HEK293 (cell line): ENCODE measurements around the gene MRPS18B.

ENCODE experiments used
- BCL11B ChIP-seq: fragments of 450-650 bp; formaldehyde crosslinking; IDR thresholded peaks from 2 replicates; pipeline ENCODE4 v1.5.1; 2016; ENCODE audit warnings: low read depth, missing biosample characterization, missing genetic modification characterization
- EGR2 ChIP-seq: fragments of 450-650 bp; formaldehyde crosslinking; IDR thresholded peaks from 2 replicates; pipeline ENCODE4 v1.5.1; 2016; ENCODE audit warnings: low read depth, missing biosample characterization, missing genetic modification characterization
- GLI4 ChIP-seq: fragments of 450-650 bp; formaldehyde crosslinking; IDR thresholded peaks from 2 replicates; pipeline ENCODE4 v1.5.1; 2016; ENCODE audit warnings: missing biosample characterization, missing genetic modification characterization
- MYNN ChIP-seq: fragments of 450-650 bp; formaldehyde crosslinking; IDR thresholded peaks from 2 replicates; pipeline ENCODE4 v1.5.1; 2016; ENCODE audit warnings: missing biosample characterization, missing genetic modification characterization, borderline replicate concordance
- PRDM2 ChIP-seq: fragments of 450-650 bp; formaldehyde crosslinking; IDR thresholded peaks from 2 replicates; pipeline ENCODE4 v1.5.1; 2016; ENCODE audit warnings: missing biosample characterization, missing genetic modification characterization, borderline replicate concordance
- ZBTB10 ChIP-seq: fragments of 450-650 bp; formaldehyde crosslinking; IDR thresholded peaks from 2 replicates; pipeline ENCODE4 v1.5.1; 2016; ENCODE audit warnings: missing biosample characterization, missing genetic modification characterization
- ZBTB20 ChIP-seq: fragments of 450-650 bp; formaldehyde crosslinking; IDR thresholded peaks from 2 replicates; pipeline ENCODE4 v1.5.1; 2016; ENCODE audit warnings: missing biosample characterization, missing genetic modification characterization
- ZBTB21 ChIP-seq: fragments of 450-650 bp; formaldehyde crosslinking; IDR thresholded peaks from 2 replicates; pipeline ENCODE4 v1.5.1; 2017; ENCODE audit warnings: missing biosample characterization, missing genetic modification characterization
- ZBTB44 ChIP-seq: fragments of 450-650 bp; IDR thresholded peaks from 2 replicates; pipeline ENCODE4 v1.5.1; 2018; ENCODE audit warnings: missing biosample characterization, mild to moderate bottlenecking, missing genetic modification characterization
- ZBTB6 ChIP-seq: fragments of 450-650 bp; formaldehyde crosslinking; IDR thresholded peaks from 2 replicates; pipeline ENCODE4 v1.5.1; 2017; ENCODE audit warnings: missing biosample characterization, missing genetic modification characterization
- ZIC2 ChIP-seq: fragments of 450-650 bp; formaldehyde crosslinking; IDR thresholded peaks from 2 replicates; pipeline ENCODE4 v1.5.1; 2016; ENCODE audit warnings: missing biosample characterization, missing genetic modification characterization
- ZNF169 ChIP-seq: fragments of 450-650 bp; formaldehyde crosslinking; IDR thresholded peaks from 2 replicates; pipeline ENCODE4 v1.5.1; 2016; ENCODE audit warnings: missing biosample characterization, missing genetic modification characterization
- ZNF214 ChIP-seq: fragments of 450-650 bp; formaldehyde crosslinking; IDR thresholded peaks from 2 replicates; pipeline ENCODE4 v1.5.1; 2017; ENCODE audit warnings: missing biosample characterization, mild to moderate bottlenecking, missing genetic modification characterization, borderline replicate concordance
- ZNF239 ChIP-seq: fragments of 450-650 bp; formaldehyde crosslinking; IDR thresholded peaks from 2 replicates; pipeline ENCODE4 v1.5.1; 2016; ENCODE audit warnings: missing biosample characterization, missing genetic modification characterization
- ZNF24 ChIP-seq: fragments of 450-650 bp; formaldehyde crosslinking; IDR thresholded peaks from 2 replicates; pipeline ENCODE4 v1.5.1; 2016; ENCODE audit warnings: missing biosample characterization, missing genetic modification characterization
- ZNF416 ChIP-seq: fragments of 450-650 bp; formaldehyde crosslinking; IDR thresholded peaks from 2 replicates; pipeline ENCODE4 v1.5.1; 2016; ENCODE audit warnings: missing biosample characterization, missing genetic modification characterization
- ZNF518A ChIP-seq: fragments of 450-650 bp; formaldehyde crosslinking; conservative IDR thresholded peaks from 2 replicates; pipeline ENCODE4 v1.5.1; 2016; ENCODE audit warnings: low read depth, missing biosample characterization, missing genetic modification characterization
- ZNF629 ChIP-seq: fragments of 450-650 bp; formaldehyde crosslinking; IDR thresholded peaks from 2 replicates; pipeline ENCODE4 v1.5.1; 2017; ENCODE audit warnings: missing biosample characterization, missing genetic modification characterization
- ZNF645 ChIP-seq: fragments of 450-650 bp; formaldehyde crosslinking; IDR thresholded peaks from 2 replicates; pipeline ENCODE4; 2016; ENCODE audit warnings: missing biosample characterization, missing genetic modification characterization
- ZNF670 ChIP-seq: fragments of 450-650 bp; formaldehyde crosslinking; IDR thresholded peaks from 2 replicates; pipeline ENCODE4 v1.5.1; 2016; ENCODE audit warnings: missing biosample characterization, missing genetic modification characterization, low read depth
- ZNF768 ChIP-seq: fragments of 450-650 bp; formaldehyde crosslinking; IDR thresholded peaks from 2 replicates; pipeline ENCODE4 v1.5.1; 2018; ENCODE audit warnings: missing biosample characterization, mild to moderate bottlenecking, missing genetic modification characterization

The MRPS18B gene

GRCh38 chr6:30617565-30618269, at the start of gene MRPS18B (continued):
- TF ChIP-seq ZNF518A (tag by site-specific recombination), result peak; percentile 64; the same call in 1 of the 2 replicates
- TF ChIP-seq ZNF629 (tag by site-specific recombination), result peak; percentile 87
- no peak for TF ChIP-seq ZBTB10
- TF ChIP-seq MYNN (tag by site-specific recombination), result no peak
- TF ChIP-seq ZNF670 (tag by site-specific recombination), result no peak
- TF ChIP-seq PRDM2 (tag by site-specific recombination), result no peak
- TF ChIP-seq ZBTB6 (tag by site-specific recombination), result no peak
- TF ChIP-seq ZNF239 (tag by site-specific recombination), result no peak; the same call in 1 of the 2 replicates
- TF ChIP-seq ZNF645, result no peak
- TF ChIP-seq EGR2 (tag by site-specific recombination), result 0 out of 2 replicates have a peak, but pooled peaks have one; percentile 34
- TF ChIP-seq ZBTB20, result peak; percentile 60
- TF ChIP-seq GLI4 (tag by site-specific recombination), result no peak
- no peak for TF ChIP-seq ZBTB44 (tag by site-specific recombination)
- no peak for TF ChIP-seq ZNF768 (tag by site-specific recombination)
- TF ChIP-seq ZIC2 (tag by site-specific recombination), result no peak
- no peak for TF ChIP-seq BCL11B
- TF ChIP-seq ZNF24, result no peak; the same call in 1 of the 2 replicates
- TF ChIP-seq ZNF416 (tag by site-specific recombination), result no peak
- TF ChIP-seq ZNF169 (tag by site-specific recombination), result no peak
- TF ChIP-seq ZBTB21 (tag by site-specific recombination), result peak; percentile 51; the same call in 1 of the 2 replicates
- TF ChIP-seq ZNF214, result no peak
